NCI-H748 treated with DMSO at 0.1 percent for 48 hours (cell line): ENCODE results near the gene NEK3.
"Not testable (repeated sequence)": the region's sequence is repeated elsewhere in the genome, so short reads cannot be mapped to it uniquely, and the experiment has no call there.

Source experiments
- DNase-seq: peaks from one replicate; lab custom pipeline; 2025; lab: John Stamatoyannopoulos, UW

The NEK3 gene

GRCh38 chr13:52159159-52159982 is at the start of gene NEK3:
Gene NEK3 (minus strand): TSS chr13:52159597. CDS start chr13:52156191, 3,406 bp downstream.
- peak; percentile 38 for DNase-seq

- not testable (repeated sequence) for DNase-seq
Observed at GRCh38 chr13:52208384-52208783, 49.0 kb upstream of the NEK3 start.

- DNase-seq = not testable (repeated sequence)
Observed at GRCh38 chr13:52207896-52208295, 48.5 kb upstream of the NEK3 start.

GRCh38 chr13:52207337-52207736 is 47.9 kb upstream of the NEK3 start:
- not testable (repeated sequence) for DNase-seq

GRCh38 chr13:52204546-52204945 is 45.1 kb upstream of the NEK3 start:
- DNase-seq = not testable (repeated sequence)

GRCh38 chr13:52203864-52204263 is 44.5 kb upstream of the NEK3 start:
- not testable (repeated sequence) for DNase-seq

- not testable (repeated sequence) for DNase-seq
Observed at GRCh38 chr13:52202506-52202905, 43.1 kb upstream of the NEK3 start.

- DNase-seq = not testable (repeated sequence)
Observed at GRCh38 chr13:52201439-52202193, 42.2 kb upstream of the NEK3 start.

- no peak for DNase-seq
Observed at GRCh38 chr13:52195401-52195837, 36.0 kb upstream of the NEK3 start.

GRCh38 chr13:52194184-52194868 is 34.9 kb upstream of the NEK3 start:
- peak; percentile 61 for DNase-seq

- DNase-seq = not testable (repeated sequence)
Observed at GRCh38 chr13:52193587-52194183, 34.3 kb upstream of the NEK3 start.

GRCh38 chr13:52187424-52188187 is 28.2 kb upstream of the NEK3 start:
- not testable (repeated sequence) for DNase-seq

GRCh38 chr13:52187029-52187423 is 27.6 kb upstream of the NEK3 start:
- DNase-seq = no peak

GRCh38 chr13:52181316-52181954 is 22.0 kb upstream of the NEK3 start:
- not testable (repeated sequence) for DNase-seq

GRCh38 chr13:52179925-52180324 is 20.5 kb upstream of the NEK3 start:
- no peak for DNase-seq

- no peak for DNase-seq
Observed at GRCh38 chr13:52177276-52177675, 17.9 kb upstream of the NEK3 start.

- DNase-seq = not testable (repeated sequence)
Observed at GRCh38 chr13:52173970-52174369, 14.6 kb upstream of the NEK3 start.

GRCh38 chr13:52173373-52173772 is 14.0 kb upstream of the NEK3 start:
- DNase-seq = no peak

- not testable (repeated sequence) for DNase-seq
Observed at GRCh38 chr13:52171686-52172085, 12.3 kb upstream of the NEK3 start.

GRCh38 chr13:52170828-52171391 is 11.5 kb upstream of the NEK3 start:
- not testable (repeated sequence) for DNase-seq
